ENCODE measurements around the gene PLD3.
A peak's percentile ranks its signal among the peaks of the same experiment; 100 is the strongest.

The PLD3 gene

DNA sequence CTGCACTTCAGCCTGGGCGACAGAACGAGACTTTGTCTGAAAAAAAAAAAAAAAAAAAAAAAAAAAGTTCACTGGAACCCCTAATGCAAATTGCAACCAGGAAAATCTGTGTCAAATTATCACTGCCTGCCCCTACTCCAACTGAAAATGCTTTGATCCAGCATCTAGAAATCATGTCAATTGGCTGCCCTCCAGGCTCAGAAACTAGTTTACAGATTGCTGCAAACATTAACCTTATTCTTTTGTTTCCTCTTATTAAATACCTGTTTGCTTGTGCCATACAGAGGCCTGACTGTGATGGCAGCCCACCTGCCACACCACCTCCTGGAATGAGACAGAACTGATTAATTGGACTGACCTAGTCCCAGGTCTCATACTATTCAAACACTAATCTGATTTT lies 44.7 kb upstream of the PLD3 start:
- Histone ChIP-seq H3K27me3 (ENCODE audit: insufficient read depth, poor library complexity, severe bottlenecking) (no peaks in the 10 kb centered on the region), H3K27ac (replicated peaks) (no peak overlapping the region), H3K4me3 (replicated peaks; ENCODE audit: insufficient read depth, low read length) (no peak overlapping the region)
- DNase-seq (ENCODE audit: low read depth in 1 of 2, low spot score in 1 of 2), result no peak
- no peak for TF ChIP-seq GABPA (IDR thresholded peaks at IDR 0.05; ENCODE audit: low read depth)
- TF ChIP-seq, protein P1, sequence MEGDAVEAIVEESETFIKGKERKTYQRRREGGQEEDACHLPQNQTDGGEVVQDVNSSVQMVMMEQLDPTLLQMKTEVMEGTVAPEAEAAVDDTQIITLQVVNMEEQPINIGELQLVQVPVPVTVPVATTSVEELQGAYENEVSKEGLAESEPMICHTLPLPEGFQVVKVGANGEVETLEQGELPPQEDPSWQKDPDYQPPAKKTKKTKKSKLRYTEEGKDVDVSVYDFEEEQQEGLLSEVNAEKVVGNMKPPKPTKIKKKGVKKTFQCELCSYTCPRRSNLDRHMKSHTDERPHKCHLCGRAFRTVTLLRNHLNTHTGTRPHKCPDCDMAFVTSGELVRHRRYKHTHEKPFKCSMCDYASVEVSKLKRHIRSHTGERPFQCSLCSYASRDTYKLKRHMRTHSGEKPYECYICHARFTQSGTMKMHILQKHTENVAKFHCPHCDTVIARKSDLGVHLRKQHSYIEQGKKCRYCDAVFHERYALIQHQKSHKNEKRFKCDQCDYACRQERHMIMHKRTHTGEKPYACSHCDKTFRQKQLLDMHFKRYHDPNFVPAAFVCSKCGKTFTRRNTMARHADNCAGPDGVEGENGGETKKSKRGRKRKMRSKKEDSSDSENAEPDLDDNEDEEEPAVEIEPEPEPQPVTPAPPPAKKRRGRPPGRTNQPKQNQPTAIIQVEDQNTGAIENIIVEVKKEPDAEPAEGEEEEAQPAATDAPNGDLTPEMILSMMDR (IDR thresholded peaks at IDR 0.05; ENCODE audit: insufficient read depth, low read length), result no peak
- no peak for TF ChIP-seq SPI1 (IDR thresholded peaks at IDR 0.05; ENCODE audit: borderline replicate concordance, low read depth)

DNA sequence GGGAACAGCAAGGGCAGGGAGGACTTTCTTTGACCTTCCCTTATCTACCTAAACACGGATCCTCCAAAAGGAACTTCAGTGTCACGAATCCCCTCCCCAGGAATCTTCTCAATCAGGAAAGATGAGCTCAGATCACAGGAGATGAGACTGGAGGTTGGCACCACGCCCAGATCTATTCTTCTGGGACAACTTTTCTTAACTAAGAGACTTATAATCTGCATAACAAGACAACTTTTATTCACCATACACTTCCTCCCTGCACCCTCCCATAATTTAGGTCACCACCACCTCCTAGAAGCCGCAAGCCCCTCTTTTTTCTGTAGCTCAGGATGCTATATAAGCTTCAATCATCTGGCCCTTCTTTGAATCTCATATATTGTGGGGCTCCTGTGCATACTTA lies 44.2 kb upstream of the PLD3 start:
- TF ChIP-seq, protein P2, sequence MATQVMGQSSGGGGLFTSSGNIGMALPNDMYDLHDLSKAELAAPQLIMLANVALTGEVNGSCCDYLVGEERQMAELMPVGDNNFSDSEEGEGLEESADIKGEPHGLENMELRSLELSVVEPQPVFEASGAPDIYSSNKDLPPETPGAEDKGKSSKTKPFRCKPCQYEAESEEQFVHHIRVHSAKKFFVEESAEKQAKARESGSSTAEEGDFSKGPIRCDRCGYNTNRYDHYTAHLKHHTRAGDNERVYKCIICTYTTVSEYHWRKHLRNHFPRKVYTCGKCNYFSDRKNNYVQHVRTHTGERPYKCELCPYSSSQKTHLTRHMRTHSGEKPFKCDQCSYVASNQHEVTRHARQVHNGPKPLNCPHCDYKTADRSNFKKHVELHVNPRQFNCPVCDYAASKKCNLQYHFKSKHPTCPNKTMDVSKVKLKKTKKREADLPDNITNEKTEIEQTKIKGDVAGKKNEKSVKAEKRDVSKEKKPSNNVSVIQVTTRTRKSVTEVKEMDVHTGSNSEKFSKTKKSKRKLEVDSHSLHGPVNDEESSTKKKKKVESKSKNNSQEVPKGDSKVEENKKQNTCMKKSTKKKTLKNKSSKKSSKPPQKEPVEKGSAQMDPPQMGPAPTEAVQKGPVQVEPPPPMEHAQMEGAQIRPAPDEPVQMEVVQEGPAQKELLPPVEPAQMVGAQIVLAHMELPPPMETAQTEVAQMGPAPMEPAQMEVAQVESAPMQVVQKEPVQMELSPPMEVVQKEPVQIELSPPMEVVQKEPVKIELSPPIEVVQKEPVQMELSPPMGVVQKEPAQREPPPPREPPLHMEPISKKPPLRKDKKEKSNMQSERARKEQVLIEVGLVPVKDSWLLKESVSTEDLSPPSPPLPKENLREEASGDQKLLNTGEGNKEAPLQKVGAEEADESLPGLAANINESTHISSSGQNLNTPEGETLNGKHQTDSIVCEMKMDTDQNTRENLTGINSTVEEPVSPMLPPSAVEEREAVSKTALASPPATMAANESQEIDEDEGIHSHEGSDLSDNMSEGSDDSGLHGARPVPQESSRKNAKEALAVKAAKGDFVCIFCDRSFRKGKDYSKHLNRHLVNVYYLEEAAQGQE (IDR thresholded peaks at IDR 0.05; ENCODE audit: insufficient replicate concordance, low read depth), result no peak
- TF ChIP-seq GABPA (IDR thresholded peaks at IDR 0.05; ENCODE audit: low read depth) (no peak), POLR2AphosphoS5 (IDR thresholded peaks at IDR 0.05; ENCODE audit: low read depth) (no peak), SPI1 (IDR thresholded peaks at IDR 0.05; ENCODE audit: borderline replicate concordance, low read depth) (no peak)
- TF ChIP-seq, protein P1 (IDR thresholded peaks at IDR 0.05; ENCODE audit: insufficient read depth, low read length), result no peak
- Histone ChIP-seq H3K27me3 (ENCODE audit: insufficient read depth, poor library complexity, severe bottlenecking) (no peaks in the 10 kb centered on the region), H3K27ac (replicated peaks) (no peak overlapping the region), H3K4me3 (replicated peaks; ENCODE audit: insufficient read depth, low read length) (no peak overlapping the region)
- no peak for DNase-seq (ENCODE audit: low read depth in 1 of 2, low spot score in 1 of 2)

DNA sequence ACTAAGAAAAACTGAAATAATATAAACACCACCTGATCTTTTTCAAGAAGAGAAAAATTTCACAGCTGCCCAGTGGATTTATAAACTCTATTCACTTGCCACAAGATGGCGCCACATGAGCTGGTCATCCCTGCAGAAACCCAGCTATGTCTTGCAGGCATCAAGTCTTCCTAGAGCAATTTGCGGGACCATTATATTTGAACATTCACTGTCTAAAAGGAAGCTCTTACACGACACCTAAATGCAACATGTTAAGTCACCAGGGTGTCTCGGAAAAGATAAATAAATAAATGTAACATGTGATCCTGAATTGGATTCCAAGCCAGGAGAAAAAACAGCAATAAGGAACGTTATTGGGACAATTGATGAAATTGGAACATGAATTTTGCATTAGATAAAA lies 43.1 kb upstream of the PLD3 start:
- no peak overlapping the region for H3K27ac ChIP-seq (replicated peaks)
- peak; percentile 71 to 85 for DNase-seq (ENCODE audit: low read depth in 1 of 2, low spot score in 1 of 2)
- TF ChIP-seq, protein P1 (IDR thresholded peaks at IDR 0.05; ENCODE audit: insufficient read depth, low read length), result peak; percentile 22
- TF ChIP-seq GABPA (IDR thresholded peaks at IDR 0.05; ENCODE audit: low read depth), result no peak

DNA sequence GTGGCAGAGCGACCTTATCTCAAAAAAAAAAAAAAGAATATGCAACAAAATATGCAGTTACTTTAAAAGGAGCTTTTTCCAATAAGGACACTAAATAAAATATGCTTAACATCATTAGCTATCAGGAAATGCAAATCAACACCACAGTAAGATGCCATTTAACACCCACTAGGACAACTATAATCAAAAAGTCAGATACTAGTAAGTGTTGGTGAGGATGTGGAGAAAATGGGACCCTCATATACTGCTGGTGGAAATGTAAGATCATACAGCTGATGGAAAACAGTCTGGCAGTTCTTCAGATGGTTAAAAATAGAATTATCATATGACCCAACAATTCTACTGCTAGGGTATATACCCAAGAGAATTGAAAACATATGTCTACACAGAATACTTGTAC lies 38.8 kb upstream of the PLD3 start:
- DNase-seq (ENCODE audit: low read depth in 1 of 2, low spot score in 1 of 2), result no peak

More for the DNA sequence above, 43.1 kb upstream of the PLD3 start:
- no peaks in the 10 kb centered on the region for H3K27me3 ChIP-seq (ENCODE audit: insufficient read depth, poor library complexity, severe bottlenecking)
- no peak overlapping the region for H3K4me3 ChIP-seq (replicated peaks; ENCODE audit: insufficient read depth, low read length)

More for the DNA sequence above, 38.8 kb upstream of the PLD3 start:
- Histone ChIP-seq H3K27ac (replicated peaks) (no peak overlapping the region), H3K27me3 (ENCODE audit: insufficient read depth, poor library complexity, severe bottlenecking) (no peaks in the 10 kb centered on the region), H3K4me3 (replicated peaks; ENCODE audit: insufficient read depth, low read length) (no peak overlapping the region)
- TF ChIP-seq POLR2AphosphoS5 (IDR thresholded peaks at IDR 0.05; ENCODE audit: low read depth) (no peak), GABPA (IDR thresholded peaks at IDR 0.05; ENCODE audit: low read depth) (no peak), SPI1 (IDR thresholded peaks at IDR 0.05; ENCODE audit: borderline replicate concordance, low read depth) (no peak)
- TF ChIP-seq, protein P1 (IDR thresholded peaks at IDR 0.05; ENCODE audit: insufficient read depth, low read length), result no peak
- TF ChIP-seq, protein P2 (IDR thresholded peaks at IDR 0.05; ENCODE audit: insufficient replicate concordance, low read depth), result no peak

Data from HL-60 (cell line).